ENCODE measurements around the gene LYPD8.
A peak's percentile ranks its signal among the peaks of the same experiment; 100 is the strongest.
"Not testable (repeated sequence)": the region's sequence is repeated elsewhere in the genome, so short reads cannot be mapped to it uniquely, and the experiment has no call there.

LYPD8 gene

GRCh38 chr1:248755517-248755916 is at the start of gene LYPD8:
TSS of gene LYPD8 (minus strand) at chr1:248755759. CDS start at chr1:248751081, 4,678 bp downstream.
- 0 out of 2 replicates have a peak, but pooled peaks cover under 1% of the 10 kb centered on the region for H3K27me3 ChIP-seq (ENCODE audit: low read depth, low read length)
- H3K79me2 ChIP-seq (ENCODE audit: low read length), result no peaks in the 10 kb centered on the region
- no peak within 1 kb of the TSS for H3K4me3 ChIP-seq (ENCODE audit: low read length)
- no peak within 1 kb of the TSS for H3K4me2 ChIP-seq (ENCODE audit: low read length)
- 0 out of 2 replicates have a peak, but pooled peaks cover 2% of the 10 kb centered on the region for H4K20me1 ChIP-seq (ENCODE audit: insufficient read depth, low read length)
- H3K27ac ChIP-seq (ENCODE audit: low read length), result no peak within 1 kb of the TSS
- no peaks in the 10 kb centered on the region for H3K36me3 ChIP-seq (replicated peaks; ENCODE audit: low read depth, low read length)
- TF ChIP-seq CTCF (IDR thresholded peaks at IDR 0.05; ENCODE audit: low read depth, low read length), result no peak
- TF ChIP-seq EZH2phosphoT487 (IDR thresholded peaks at IDR 0.05; ENCODE audit: low read depth), result no peak
- no peak within 1 kb of the TSS for H3K9ac ChIP-seq (ENCODE audit: low read length)
- no peaks in the 10 kb centered on the region; the same call in 1 of the 2 replicates for H3K9me3 ChIP-seq (ENCODE audit: insufficient read depth, low read length)
- H3K4me1 ChIP-seq (ENCODE audit: low read length), result no peaks in the 10 kb centered on the region
- H2AFZ ChIP-seq (ENCODE audit: low read depth, low read length), result no peak within 1 kb of the TSS

GRCh38 chr1:248804771-248805681 is 49.5 kb upstream of the LYPD8 start:
- Histone ChIP-seq H3K4me3 (ENCODE audit: low read length) (peak overlapping the region; percentile 66), H2AFZ (ENCODE audit: low read depth, low read length) (no peak overlapping the region), H3K27ac (ENCODE audit: low read length) (peak overlapping the region; percentile 57), H3K9ac (ENCODE audit: low read length) (peak overlapping the region; percentile 37; the same call in 1 of the 2 replicates), H3K4me1 (ENCODE audit: low read length) (peaks cover 19% of the 10 kb centered on the region), H3K36me3 (replicated peaks; ENCODE audit: low read depth, low read length) (no peaks in the 10 kb centered on the region), H3K4me2 (ENCODE audit: low read length) (peak overlapping the region; percentile 94), H3K9me3 (ENCODE audit: insufficient read depth, low read length) (no peaks in the 10 kb centered on the region), H4K20me1 (ENCODE audit: insufficient read depth, low read length) (no peaks in the 10 kb centered on the region), H3K27me3 (ENCODE audit: low read depth, low read length) (peaks cover 23% of the 10 kb centered on the region), H3K79me2 (ENCODE audit: low read length) (no peaks in the 10 kb centered on the region)
- no peak for TF ChIP-seq CTCF (IDR thresholded peaks at IDR 0.05; ENCODE audit: low read depth, low read length)
- no peak for TF ChIP-seq EZH2phosphoT487 (IDR thresholded peaks at IDR 0.05; ENCODE audit: low read depth)

GRCh38 chr1:248803501-248803900 is 47.9 kb upstream of the LYPD8 start:
- H3K79me2 ChIP-seq (ENCODE audit: low read length); H3K9me3 ChIP-seq (ENCODE audit: insufficient read depth, low read length); H3K9ac ChIP-seq (ENCODE audit: low read length); H4K20me1 ChIP-seq (ENCODE audit: insufficient read depth, low read length); H3K36me3 ChIP-seq (replicated peaks; ENCODE audit: low read depth, low read length); H3K4me3 ChIP-seq (ENCODE audit: low read length); H2AFZ ChIP-seq (ENCODE audit: low read depth, low read length); H3K4me2 ChIP-seq (ENCODE audit: low read length); H3K27ac ChIP-seq (ENCODE audit: low read length): not testable (repeated sequence)
- Histone ChIP-seq H3K4me1 (ENCODE audit: low read length) (peaks cover 19% of the 10 kb centered on the region), H3K27me3 (ENCODE audit: low read depth, low read length) (peaks cover 33% of the 10 kb centered on the region)

DNA sequence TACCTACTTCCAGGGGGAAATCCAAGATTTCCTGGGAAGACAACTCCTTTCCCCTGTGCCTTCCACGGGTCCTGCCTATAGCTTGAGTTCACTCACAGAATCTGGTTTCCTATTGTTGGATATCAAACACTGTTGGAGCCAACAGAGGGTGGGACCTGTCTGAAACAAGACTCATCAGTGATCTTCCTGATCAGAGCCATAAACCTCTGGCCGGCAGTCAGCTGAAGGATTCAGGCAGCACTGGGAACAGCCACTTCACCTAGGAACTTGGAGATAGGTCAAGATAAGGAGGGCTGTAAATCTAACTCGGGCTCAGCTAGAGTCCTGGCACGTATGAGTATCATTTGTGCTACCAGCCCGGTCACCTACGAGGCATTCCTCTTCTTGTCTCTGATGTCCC is 46.9 kb upstream of the LYPD8 start:
- H3K4me1 ChIP-seq (ENCODE audit: low read length), result peaks cover 19% of the 10 kb centered on the region
- no peak overlapping the region for H3K27ac ChIP-seq (ENCODE audit: low read length)
- H2AFZ ChIP-seq (ENCODE audit: low read depth, low read length), result no peak overlapping the region
- H3K9me3 ChIP-seq (ENCODE audit: insufficient read depth, low read length), result no peaks in the 10 kb centered on the region
- H3K36me3 ChIP-seq (replicated peaks; ENCODE audit: low read depth, low read length), result no peaks in the 10 kb centered on the region
- H3K27me3 ChIP-seq (ENCODE audit: low read depth, low read length), result peaks cover 44% of the 10 kb centered on the region
- H4K20me1 ChIP-seq (ENCODE audit: insufficient read depth, low read length), result no peaks in the 10 kb centered on the region
- H3K4me2 ChIP-seq (ENCODE audit: low read length), result no peak overlapping the region
- H3K9ac ChIP-seq (ENCODE audit: low read length), result no peak overlapping the region
- no peak overlapping the region for H3K4me3 ChIP-seq (ENCODE audit: low read length)
- no peaks in the 10 kb centered on the region for H3K79me2 ChIP-seq (ENCODE audit: low read length)
- TF ChIP-seq CTCF (IDR thresholded peaks at IDR 0.05; ENCODE audit: low read depth, low read length) (no peak), EZH2phosphoT487 (IDR thresholded peaks at IDR 0.05; ENCODE audit: low read depth) (no peak)
